Kidney glomerular epithelial cell (primary cell): Measurements from ENCODE around the gene TMEM245.
"Not testable (repeated sequence)": the region's sequence is repeated elsewhere in the genome, so short reads cannot be mapped to it uniquely, and the experiment has no call there.

ENCODE experiments used
- DNase-seq: peaks from one replicate; lab custom pipeline; 2025; lab: John Stamatoyannopoulos, UW

TMEM245 gene

DNA sequence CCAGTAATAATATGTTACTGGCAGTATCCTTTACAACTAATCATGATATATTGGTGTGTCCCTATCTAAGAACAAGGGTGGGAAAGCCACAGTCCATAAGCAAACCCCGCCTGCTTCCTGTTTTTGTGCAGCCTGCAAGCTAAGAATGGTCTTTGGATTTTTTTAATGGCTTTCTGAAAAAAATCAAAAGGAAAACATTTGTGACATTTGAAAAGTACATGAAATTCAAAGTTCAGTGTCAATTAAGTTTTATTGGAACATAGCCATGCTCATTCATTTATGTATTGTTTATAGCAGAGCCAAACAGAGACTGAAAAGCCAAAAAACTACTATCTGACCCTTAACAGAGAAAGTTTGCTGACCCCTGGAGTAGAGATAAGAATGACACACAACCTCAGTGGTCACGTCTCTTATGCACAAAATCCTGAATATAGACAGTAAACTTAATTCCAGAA, 12.8 kb upstream of the TMEM245 start:
- DNase-seq: no peak

DNA sequence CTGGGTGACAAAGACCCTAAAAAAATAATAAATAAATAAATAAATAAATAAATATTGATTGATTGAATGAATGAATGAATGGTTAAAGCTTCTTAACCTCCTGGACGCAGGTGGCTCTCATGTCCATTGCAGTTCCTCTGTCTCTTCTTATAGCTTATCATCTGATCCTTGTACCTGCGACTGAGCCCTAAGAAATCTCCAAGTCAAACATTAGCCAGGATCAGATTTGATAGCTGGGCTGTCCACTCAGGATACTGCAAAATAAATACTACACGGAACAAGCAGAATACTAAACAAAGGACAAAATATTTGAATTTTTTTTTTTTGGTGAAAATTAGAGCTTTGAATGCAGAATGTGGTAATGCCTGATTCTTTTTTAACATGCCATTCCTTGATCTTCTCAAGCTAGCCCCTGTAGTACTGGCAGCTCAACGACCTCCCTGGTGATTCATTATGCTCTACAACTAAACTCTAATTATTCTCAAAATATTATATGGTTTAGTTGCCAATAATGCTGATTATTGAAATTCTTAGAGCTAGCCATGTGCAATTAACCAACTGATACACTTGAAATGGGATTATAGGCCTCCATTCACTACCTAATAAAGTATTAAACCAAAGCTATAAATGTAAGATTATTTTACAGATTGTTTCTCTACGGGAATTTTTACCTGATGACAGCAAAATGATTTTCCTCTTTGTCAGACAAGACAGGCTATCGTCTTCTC, 9.9 kb upstream of the TMEM245 start:
- DNase-seq: no peak

DNA sequence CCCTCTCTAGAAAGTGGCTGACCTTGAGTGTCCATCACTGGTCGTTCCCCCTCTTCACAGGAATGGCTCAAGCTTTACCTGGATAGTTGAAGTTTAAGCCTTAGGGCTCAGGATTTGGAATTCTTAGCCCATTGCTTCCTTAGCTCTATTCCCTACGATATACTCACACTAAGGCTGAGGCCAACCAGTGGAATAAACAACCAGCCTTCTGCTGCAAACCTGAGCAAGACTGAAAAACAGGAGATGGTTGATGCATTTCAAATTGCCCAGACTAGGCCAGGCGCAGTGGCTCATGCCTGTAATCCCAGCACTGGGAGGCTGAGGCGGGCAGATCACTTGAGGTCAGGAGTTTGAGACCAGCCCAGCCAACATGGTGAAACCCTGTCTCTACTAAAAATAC, 6.9 kb upstream of the TMEM245 start:
- not testable (repeated sequence) for DNase-seq

DNA sequence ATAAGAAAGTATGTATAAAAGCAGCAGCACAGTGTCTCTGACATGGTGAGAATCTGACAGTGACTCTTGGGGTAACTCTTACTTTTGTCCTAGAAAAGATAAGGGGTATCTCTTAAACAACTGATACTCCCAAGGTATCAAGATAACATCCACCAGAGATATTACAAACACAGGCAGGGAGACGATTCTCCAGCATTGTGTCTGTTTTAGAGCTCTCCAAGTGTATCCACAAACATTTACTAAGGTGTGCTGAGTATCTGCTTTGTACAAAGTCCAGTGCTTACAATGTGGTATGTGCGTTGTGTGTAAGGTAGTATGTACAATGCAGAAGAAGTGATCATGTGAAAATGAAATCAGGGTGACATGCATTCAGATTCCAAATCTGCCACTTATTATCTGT, 4.4 kb upstream of the TMEM245 start:
- no peak for DNase-seq

DNA sequence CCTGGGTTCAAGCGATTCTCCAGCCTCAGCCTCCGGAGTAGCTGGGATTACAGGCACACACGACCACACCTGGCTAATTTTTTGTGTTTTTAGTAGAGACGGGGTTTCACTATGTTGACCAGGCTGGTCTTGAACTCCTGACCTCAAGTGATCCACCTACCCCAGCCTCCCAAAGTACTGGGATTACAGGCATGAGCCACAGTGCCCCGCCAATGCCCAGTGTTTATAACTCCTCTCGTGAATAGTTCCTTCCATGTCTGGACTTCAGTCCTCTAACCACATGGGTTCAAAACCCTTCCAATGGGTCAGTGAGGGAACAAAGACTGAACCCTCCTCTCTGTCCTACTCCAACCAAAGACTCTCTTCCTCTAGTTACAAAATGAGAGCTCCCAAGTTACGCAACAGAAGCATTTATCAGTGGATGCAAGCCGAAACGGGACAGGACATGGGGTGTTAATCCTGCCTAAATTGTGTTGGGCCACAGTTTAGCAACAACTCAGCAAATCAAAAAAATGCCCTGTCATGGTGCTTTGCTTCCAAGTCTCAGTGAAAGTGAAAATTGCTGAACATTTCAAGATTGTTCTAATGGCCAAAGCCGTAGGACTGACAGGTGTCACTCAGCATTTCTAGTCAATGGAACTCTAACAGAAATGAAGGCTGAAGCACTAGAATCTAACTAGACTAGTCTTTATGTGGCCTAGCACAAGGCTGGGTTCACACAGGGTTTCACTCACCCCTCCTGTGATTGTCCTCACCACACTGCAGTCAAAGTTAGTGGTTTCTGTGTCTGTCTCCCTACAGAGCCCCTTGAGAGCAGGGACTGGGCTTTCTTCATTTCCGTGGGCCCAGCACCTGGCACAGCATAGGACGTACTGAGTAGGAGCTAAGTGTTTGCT, 3.2 kb upstream of the TMEM245 start:
- DNase-seq: no peak

DNA sequence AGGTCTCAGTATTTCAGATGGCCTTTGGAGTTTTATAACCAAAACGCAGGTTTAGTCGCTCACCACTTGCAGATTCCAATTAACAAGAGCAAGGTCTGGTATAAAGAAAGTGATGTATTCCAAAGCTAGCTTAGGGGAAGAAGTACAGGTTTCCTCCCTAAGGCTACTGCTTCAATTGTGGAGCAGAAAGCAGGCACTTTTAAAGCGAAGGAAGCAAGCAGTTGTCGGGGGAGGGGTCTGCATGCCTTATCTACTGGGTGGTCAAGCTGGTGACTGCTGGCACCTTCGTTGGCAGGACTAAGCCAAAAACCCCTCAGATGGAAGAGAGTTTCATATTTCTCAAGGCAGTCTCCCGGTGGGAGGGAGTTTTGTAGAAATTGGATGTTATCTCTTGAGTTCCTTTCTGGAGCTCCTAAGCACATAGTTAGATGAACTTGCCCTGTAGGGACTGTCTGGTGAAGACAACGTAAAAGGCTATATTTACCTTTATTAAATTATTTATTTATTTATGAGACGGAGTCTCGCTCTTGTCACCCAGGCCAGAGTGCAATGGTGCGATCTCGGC, 1.6 kb upstream of the TMEM245 start:
- no peak for DNase-seq

DNA sequence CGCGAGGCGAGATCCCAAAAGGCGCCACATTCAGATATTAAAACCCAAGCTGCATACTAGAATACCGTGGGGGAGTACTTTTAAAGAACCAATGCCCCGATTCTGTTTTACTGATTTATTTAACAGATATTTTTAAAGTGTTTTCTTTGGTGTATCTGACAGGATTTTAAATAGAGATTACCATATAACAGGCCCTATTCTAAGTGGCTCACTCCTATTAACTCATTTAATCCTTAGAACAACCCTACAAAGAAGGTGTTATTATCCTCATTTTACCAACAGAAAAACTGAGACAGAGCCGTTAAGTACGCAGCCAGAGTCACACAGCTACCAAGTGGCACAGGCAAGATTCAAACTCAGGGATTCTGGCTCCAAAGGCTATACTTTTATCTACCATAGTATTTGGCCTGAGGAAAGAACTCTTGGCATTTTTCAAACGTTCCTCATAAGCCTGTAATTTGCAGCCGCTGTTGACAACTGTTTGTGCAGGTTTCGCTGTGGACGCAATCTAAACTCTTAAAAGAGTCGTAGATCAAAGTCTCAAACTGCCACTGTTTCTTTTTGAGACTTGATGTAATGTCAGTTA, 550 bp upstream of the TMEM245 start:
- no peak for DNase-seq

DNA sequence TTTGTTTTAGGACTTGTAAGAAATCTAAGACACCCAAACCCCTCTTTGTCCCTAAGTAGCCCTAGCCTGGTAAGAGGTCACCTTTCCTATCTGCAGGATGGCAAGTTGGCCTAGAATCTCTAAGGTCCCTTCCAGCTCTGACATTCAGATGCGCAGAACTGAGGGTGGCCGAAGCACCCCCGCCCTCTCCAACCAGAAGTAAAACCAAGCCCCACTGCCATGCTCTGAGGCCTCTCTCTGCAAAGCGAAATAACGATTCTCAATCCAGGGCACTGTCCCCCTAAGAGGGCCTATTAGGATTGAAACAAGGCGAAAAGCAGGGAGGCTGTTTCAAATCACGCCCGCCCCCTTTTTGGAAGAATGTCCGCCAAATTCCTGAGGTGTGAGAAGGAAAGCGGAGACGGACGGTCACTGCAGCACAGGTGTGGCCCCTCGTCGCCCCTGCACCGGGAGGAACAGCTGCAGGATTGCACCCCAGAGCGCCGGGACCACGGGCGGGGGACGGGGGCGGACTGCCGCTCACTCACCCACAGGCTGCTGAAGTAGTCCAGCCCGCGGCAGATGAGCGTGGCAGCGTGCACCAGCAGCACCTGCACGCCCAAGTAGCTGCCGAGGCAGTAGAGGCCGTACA, 824 bp downstream of the TMEM245 start:
- DNase-seq: no peak

DNA sequence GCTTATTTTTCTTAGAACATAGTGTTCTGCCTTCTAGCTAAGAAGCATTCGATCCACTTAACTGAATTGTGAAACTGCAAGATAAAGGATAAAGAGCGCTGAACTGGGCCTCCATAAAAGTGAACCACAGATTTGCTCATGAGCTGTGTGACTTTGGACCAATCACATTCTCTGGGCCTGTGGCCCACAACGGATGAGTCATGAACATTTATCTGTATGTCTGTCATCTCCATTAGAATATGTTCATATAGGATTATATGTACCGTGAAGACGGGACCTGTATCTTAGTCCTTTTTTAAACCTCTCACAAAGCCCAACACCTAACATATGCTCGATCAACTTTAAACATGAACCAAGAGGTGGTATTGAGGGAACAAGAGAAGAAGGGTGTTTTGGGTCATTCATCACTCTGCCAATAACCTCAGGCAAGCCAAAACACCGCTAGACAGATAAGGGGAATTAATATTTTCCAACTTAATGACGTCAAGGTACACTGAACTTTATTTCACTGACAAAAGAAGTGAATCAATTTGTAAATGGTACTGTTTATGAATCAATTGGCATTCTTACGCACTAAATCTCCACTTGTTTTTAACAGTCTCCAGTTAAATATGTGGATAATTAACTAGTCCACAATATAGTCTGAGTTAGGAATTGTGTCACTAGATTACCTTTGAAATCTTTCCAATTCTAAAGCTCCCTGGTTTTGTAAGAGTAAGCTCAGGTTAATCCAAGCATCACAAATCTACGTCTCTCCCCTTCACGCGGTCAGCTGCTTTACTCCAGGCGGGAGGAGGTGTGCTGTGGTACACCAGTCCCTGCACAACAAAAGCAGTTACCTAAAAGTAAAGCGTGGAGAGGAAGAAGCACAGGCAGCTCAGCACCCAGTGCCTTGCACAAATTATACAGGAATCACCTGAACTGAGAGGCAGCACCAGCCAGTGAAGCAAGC, 1.6 kb downstream of the TMEM245 start:
- peak; percentile 48 for DNase-seq

DNA sequence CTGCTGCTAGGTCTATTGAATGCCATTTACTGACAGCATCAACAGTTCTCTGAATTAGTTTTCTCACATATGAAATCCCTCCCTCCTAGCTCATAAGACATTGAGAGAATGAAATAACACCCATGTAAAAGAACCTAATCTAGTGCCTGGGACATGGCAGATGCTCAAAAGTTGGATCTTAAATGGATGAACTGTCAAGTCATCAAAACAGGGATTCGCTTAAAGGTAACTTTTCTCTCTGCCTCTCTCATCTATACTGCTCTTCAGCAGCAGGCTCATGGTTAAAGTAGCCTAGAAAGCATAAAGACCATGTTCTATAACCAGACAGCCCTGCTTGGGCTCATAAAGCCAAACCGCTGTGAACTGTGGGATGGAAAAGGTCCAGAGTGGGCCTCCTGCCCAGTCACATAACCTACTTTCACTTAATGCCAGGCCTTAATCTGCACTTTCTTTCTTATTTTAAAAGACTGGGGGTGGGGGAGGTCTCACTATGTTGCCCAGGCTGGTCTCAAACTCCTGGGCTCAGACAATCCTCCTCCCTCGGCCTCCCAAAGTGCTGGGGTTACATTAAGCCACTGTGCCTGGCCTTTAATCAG, 3.7 kb downstream of the TMEM245 start:
- no peak for DNase-seq

DNA sequence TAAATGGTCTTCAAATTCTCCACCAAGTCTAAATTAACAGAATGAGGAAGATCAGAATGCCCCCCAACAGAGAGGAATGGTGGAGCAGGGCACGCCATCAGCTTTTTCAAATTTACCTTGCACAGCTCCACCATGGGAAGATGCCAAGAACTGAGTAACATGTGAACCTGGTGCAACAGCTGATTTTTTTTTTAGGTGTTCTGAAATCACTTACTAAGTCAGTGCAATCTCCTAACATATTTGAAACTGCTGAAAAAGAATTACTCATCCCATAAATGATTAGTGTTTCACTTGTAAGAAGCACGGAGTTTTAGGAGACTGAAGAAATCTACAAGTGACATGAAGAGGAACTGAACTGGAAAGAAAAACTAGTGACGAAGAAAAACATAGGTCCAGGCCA, 5.1 kb downstream of the TMEM245 start:
- DNase-seq: peak; percentile 75

DNA sequence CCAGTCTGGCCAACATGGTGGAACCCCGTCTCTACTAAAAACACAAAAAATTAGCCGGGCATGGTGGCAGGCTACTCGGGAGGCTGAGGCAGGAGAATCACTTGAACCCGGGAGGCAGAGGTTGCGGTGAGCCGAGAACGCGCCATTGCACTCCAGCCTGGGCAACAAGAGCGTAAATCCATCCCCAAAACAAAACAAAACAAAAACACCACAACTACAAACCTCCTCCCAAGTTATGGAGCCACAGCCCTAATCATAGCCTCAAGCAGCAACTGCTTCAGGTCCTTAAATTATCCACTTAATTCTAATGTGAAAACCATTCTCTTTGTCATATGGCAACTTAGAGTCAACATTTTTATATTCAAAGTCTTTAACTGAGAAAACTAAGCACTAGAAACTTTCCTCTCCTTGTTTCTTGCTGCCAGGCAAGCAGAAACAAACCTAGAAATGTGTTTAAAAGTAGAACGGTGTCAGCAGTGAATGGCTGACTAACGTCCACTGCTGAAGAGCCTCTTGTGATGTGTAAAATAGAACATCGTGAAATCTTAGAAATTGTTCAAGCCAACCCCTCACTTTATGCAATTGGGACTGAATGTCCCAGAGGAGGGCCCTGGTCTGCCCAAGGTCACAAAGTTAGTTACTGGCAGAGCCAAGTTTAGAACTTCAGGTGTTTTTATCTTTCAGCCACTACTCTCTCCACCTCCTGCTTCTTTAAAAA, 5.7 kb downstream of the TMEM245 start:
- no peak for DNase-seq

DNA sequence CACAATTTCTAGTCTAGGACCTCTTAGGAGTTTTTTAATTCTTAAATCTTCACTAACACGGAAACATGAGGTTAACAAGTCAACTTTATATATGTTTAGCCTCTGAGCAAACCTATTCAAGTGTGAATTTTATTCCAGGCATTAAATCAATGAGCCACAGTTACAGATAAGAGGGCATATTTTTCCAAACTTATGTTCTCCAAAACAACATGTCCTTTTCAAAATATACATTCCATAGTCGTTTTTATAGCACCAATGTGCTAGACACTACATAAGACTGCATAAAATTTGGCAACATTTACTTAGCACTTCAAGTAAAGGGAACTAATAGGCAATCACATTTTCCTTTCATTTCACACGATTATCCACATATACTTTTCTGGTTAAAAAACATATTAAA, 6.5 kb downstream of the TMEM245 start:
- DNase-seq: no peak

DNA sequence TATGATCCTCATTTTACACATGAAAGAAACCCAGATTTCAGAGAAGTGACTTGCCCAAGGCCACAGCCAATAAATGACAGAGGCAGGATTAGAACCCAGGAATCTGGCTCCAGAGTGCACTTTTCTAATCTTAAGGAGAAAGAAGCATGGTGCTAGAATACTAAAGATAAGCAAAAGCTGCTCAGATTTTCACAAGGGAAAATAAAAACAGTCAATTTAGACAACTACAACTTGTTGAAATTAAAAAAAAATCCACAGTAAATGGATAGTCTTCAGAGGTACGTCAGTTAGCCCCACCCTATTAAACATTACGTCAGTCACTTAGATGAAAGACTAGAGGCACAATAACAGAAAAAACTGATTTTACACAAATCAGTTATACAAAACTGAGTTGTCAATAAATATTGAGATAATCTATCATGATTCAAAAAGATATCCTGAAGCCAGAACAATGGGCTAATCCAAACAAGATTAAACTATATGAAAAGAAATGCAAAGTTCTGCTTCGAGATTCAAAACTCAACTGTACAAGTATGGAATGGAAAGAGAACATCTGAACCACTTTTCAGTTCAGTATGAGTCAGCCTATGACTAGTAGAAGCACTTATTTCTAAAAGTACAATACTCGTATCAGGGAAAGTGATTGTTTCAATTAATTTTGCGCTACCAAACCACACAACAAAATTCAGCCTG, 9.3 kb downstream of the TMEM245 start:
- DNase-seq: peak; percentile 30

DNA sequence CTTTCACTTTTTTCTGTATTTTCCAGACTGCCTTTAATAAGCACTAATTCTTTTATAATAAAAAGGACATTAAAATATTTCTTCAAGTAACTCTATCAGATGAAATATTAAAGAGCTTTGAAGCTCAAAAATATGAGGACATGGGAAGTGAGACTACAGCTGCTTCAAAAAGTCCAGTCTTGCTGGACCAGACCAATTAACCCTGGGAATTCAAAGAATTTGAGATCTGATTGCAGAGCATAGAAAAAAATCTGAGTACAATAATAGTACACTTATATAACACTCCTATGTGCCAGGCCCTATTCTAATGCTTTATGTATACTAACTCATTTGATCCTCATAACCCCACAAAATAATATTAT, 9.8 kb downstream of the TMEM245 start:
- DNase-seq: peak; percentile 23

DNA sequence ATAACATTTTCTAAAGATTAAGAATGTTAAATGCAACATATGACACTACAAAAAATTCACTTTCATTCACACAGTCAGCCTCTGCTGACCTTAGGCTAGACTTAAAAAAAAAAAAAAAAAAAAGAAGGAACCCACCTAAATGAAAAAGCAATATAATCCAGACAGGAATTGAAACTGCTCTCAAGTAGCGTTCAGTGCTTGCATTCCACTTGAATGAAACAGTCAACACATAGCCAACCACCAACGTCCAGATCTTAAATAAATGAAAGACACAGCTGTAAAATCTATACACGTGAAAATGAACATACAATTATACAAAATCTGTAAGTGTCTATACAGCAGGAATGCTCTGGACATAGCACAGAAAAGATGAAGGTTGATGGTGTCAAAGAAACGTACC, 11.4 kb downstream of the TMEM245 start:
- DNase-seq: no peak

DNA sequence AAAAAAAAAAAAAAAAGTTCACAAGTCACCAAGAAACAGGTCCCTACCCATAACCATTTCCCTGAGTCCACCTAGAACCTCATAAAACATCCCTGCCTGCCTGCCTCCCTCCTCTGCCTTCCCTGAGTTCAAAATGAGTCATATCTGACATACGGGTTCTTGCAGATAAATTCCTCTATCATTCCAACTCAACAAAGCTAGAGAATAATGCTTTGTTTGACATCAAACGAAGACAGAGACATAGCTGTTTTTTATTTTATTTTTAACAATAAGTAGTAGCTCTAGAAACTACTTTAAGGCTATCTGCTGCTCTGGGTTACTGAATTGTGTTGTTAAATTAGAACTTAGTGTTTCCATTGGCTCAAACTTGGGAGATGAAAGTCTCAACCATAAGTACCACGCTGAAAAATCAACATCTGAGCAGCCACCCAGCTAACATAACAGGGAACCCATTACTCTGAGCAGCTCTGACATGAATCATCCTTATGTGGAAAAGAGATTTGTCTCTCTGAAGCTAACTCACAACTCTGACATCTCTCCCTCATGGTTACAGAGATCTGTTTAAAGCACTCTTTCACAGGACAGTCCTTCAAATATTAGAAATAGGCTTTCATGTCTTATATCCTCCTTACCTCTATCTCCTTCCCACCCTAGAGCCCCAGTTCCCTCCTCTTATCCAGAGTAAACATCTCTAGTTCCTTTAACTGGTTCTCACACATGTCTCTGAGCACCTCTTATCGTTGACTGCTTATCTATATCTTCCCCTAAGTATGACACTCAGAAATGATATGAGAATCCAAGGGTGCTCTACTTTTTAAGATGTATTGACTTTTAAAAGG, 12.1 kb downstream of the TMEM245 start:
- DNase-seq: peak; percentile 87

DNA sequence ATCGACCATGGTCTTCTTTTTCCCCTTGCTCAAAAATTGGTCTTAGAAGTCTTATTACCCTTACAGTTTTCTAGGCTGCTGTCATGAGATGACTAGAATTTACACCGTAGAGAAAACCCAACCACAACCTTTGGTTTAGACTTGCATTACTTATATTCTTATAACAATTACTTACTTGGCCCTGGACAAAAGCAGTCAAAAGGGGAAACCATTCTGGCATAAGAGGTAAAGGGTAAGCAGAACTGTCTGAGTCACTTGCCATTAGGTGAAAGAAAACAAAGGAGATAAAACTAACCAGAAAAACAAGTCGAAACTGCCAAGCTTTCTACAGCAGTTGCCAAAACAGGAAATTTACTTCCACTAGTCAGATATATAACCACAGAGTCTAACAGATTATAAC, 17.9 kb downstream of the TMEM245 start:
- peak; percentile 58 for DNase-seq
